GM12878 (cell line): ENCODE measurements around the gene CCDC197. TPM values are rescaled to one million over a fixed set of nuclear protein-coding genes. Genes with fewer than 3 reads are reported as not detected.

Experiments
- ATAC-seq: fragments of 200-7000 bp; cut with Tn5 transposase; 3 replicates; pipeline ENCODE4 v1.9.1; 2020; ENCODE audit warnings: mild to moderate bottlenecking, moderate library complexity
- BruUV-seq: library from RNA; stranded (reverse); fragments of 400-500 nt; replicated peaks from 2 replicates; lab custom pipeline; 2021; lab: Mats Ljungman, UMichigan
- CTCF ChIA-PET: fragments of 300-600 bp; sonication (Branson Sonifier 250); formaldehyde crosslinking; extraction: SDS; loops from one replicate; lab custom pipeline; 2021; ENCODE audit warnings: inconsistent platforms; lab: Yijun Ruan, JAX
- POLR2A ChIA-PET: fragments of 350-600 bp; formaldehyde crosslinking; extraction: SDS; loops from one replicate; lab custom pipeline; 2021; ENCODE audit warnings: inconsistent platforms; lab: Charles Lee
- RAD21 ChIA-PET: fragments of 300-600 bp; sonication (Branson Sonifier 250); formaldehyde crosslinking; loops from one replicate; lab custom pipeline; 2023; ENCODE audit warnings: antibody characterized with exemption; ENCODE audit not compliant: unreplicated experiment; lab: Charles Lee
- SMC1A ChIA-PET: fragments of 300-600 bp; sonication (Branson Sonifier 250); formaldehyde crosslinking; loops from one replicate; lab custom pipeline; 2023; ENCODE audit not compliant: unreplicated experiment, uncharacterized antibody; lab: Charles Lee
- DNase-seq: peaks from one replicate; pipeline ENCODE4 v3.0.0-alpha.2; 2011; ENCODE audit warnings: low read depth, low spot score
- FAIRE-seq: peaks from 3 replicates; lab custom pipeline; 2011; peaks lifted over from hg19 to GRCh38; lab: Jason Lieb, UNC
- H2AFZ ChIP-seq: 2 replicates; pipeline ENCODE4 v1.6.0; 2011; ENCODE audit warnings: low read depth, low read length, control low read depth; ENCODE audit not compliant: control insufficient read depth
- H3K27ac ChIP-seq: 2 replicates; pipeline ENCODE4 v1.5.1; 2011; ENCODE audit warnings: control low read depth; ENCODE audit not compliant: control insufficient read depth, insufficient read depth
- H3K27me3 ChIP-seq, 2 experiments: replicated peaks in 1 of 2; 2 replicates each; pipeline versions ENCODE4 v1.6.0 to v1.6.1; 2011; ENCODE audit warnings: low read length in 1 of 2; ENCODE audit not compliant: control insufficient read depth in 2 of 2, insufficient read depth in 2 of 2
- H3K36me3 ChIP-seq, 2 experiments: 2 replicates each; pipeline ENCODE4 v1.5.1; 2011; ENCODE audit warnings: low read length in 1 of 2; ENCODE audit not compliant: control insufficient read depth in 2 of 2, insufficient read depth in 2 of 2
- H3K4me1 ChIP-seq: 2 replicates; pipeline ENCODE4 v1.6.1; 2011; ENCODE audit warnings: mild to moderate bottlenecking, low read length, moderate library complexity, mixed read lengths; ENCODE audit not compliant: control insufficient read depth, insufficient read depth
- H3K4me2 ChIP-seq: 2 replicates; pipeline ENCODE4 v1.6.0; 2011; ENCODE audit warnings: control low read depth; ENCODE audit not compliant: control insufficient read depth, insufficient read depth
- H3K4me3 ChIP-seq: fragments of 200-600 bp; sonication (generic); 2 replicates; pipeline ENCODE4 v1.5.1; 2016
- H3K79me2 ChIP-seq: 2 replicates; pipeline ENCODE4 v1.6.0; 2011; ENCODE audit warnings: low read length; ENCODE audit not compliant: control insufficient read depth, insufficient read depth
- H3K9ac ChIP-seq: 2 replicates; pipeline ENCODE4 v1.8.0; 2011; ENCODE audit warnings: low read length, control low read depth, mixed read lengths; ENCODE audit not compliant: control insufficient read depth, insufficient read depth
- H3K9me3 ChIP-seq: replicated peaks from 3 replicates; pipeline ENCODE4 v1.5.1; 2011; ENCODE audit warnings: mild to moderate bottlenecking, low read length; ENCODE audit not compliant: control insufficient read depth, insufficient read depth
- H4K20me1 ChIP-seq: 2 replicates; pipeline ENCODE4 v1.6.0; 2011; ENCODE audit not compliant: control insufficient read depth, insufficient read depth
- IKZF1 ChIP-seq: fragments of 450-650 bp; conservative IDR thresholded peaks from 2 replicates; pipeline ENCODE4 v1.6.1; 2017; ENCODE audit warnings: antibody characterized with exemption, mild to moderate bottlenecking
- PAX5 ChIP-seq: IDR thresholded peaks from 2 replicates; pipeline ENCODE4 v1.6.1; 2011; ENCODE audit warnings: low read depth, low read length, borderline replicate concordance
- POLR2AphosphoS2 ChIP-seq: IDR thresholded peaks from 2 replicates; pipeline ENCODE4 v1.6.1; 2011; ENCODE audit warnings: low read depth, mild to moderate bottlenecking, low read length, improper control_type of control experiment, moderate library complexity
- ZNF384 ChIP-seq: IDR thresholded peaks from 2 replicates; pipeline ENCODE4 v1.6.1; 2012; ENCODE audit warnings: low read depth, mild to moderate bottlenecking, low read length, improper control_type of control experiment, borderline replicate concordance
- ZNF622 ChIP-seq: fragments of 450-650 bp; IDR thresholded peaks from 2 replicates; pipeline ENCODE4 v1.6.1; 2017; ENCODE audit warnings: mild to moderate bottlenecking, inconsistent platforms
- WGBS: methylation state at CpG from one replicate; pipeline ENCODE4 v1.1.6; 2016; ENCODE audit warnings: low lambda C conversion rate; ENCODE audit not compliant: insufficient replicate concordance, insufficient coverage; ENCODE audit errors: missing lambda C conversion rate; 5-methylcytosine and 5-hydroxymethylcytosine counted together
- in situ Hi-C: fragments of 300-500 bp; cut with MboI; formaldehyde crosslinking; loops from 9 replicates; pipeline ENCODE4 v1.14.3; 2018; ENCODE audit warnings: mixed read lengths
- intact Hi-C: fragments of 100-400 bp; cut with micrococcal nuclease; formaldehyde crosslinking; loops from one replicate; pipeline ENCODE4 v1.14.2; 2022; ENCODE audit not compliant: unreplicated experiment
- polyA plus RNA-seq, 11 experiments: library from polyadenylated mRNA; depleted of rRNA in 4 of 11; unstranded in 6 of 11; stranded (reverse) in 5 of 11; fragments of >200 nt; fragmentation: Nextera tagmentation in 4 of 11; fragmentation: Illumina TruSeq in 1 of 11; extraction: Ambion mirVana in 4 of 11; extraction: Trizol in 1 of 11; gene quantifications; 1 replicate in 1 of 11; 2 replicates in 10 of 11; pipeline versions ENCODE4 v1.2.1 to v1.2.3, GENCODE V29; 2011 to 2016; ENCODE audit warnings: inconsistent platforms in 2 of 11, missing spikeins in 2 of 11, low read depth in 1 of 11
- total RNA-seq, 4 experiments: library from RNA; depleted of rRNA in 3 of 4; stranded (reverse); fragments of >200 nt in 3 of 4; fragmentation: Illumina TruSeq in 1 of 4; extraction: Trizol in 1 of 4; gene quantifications; 2 replicates each; pipeline versions ENCODE4 v1.2.1 to v1.2.3, GENCODE V29; 2013 to 2021
- TF ChIP-seq, protein P1 (sequence below): IDR thresholded peaks from 2 replicates; pipeline ENCODE4 v1.6.1; 2012; ENCODE audit warnings: mild to moderate bottlenecking, low read depth, low read length
- TF ChIP-seq, protein P2 (sequence below): fragments of 150-350 bp; IDR thresholded peaks from 2 replicates; pipeline ENCODE4 v1.6.1; 2016; ENCODE audit warnings: low read depth, low read length

CCDC197 gene
- total and polyA plus RNA-seq, 10 of the 15 experiments (the other 5 are each of a cell fraction or from before 2014, with no cell fraction given), result 0.12 TPM; not detected in 9

DNA sequence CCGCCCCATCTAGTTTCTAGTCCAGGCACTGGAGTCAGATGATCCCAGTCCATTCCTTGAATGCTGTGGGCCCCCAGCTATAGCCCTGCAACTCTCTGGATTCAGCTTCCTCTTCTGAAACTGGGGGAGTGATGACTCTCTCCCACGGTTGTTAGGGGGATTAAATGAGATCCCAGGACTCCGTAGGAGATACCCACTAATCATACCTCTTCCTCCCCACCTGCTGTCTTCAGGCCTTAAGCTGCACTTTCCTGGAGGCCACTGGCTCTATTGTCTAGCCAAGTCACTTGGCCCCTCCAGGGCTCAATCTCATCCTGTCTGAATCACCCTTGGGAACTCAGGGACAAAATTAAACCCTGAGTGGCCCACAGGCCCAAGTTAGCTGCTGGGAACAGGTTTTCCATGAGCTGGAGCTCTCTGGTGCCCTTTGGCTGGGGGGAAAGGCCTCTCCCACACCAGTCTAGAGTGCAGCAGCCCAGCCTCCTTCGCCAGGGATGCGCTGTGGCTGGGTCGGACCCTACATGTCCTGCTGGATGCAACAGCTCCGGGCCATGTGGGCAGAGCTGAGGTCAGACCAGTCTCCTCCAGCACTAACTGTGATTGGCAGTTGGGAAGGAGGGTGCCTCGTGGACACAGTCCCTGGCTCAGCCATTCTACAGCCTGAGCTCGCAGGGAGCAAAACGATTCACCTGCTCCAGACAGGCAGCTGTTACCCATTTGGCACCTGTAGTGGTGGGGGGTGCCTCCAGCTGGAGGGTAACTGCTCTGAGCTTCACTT is 14.7 kb upstream of the CCDC197 start:
- H2AFZ ChIP-seq, result no peak overlapping the region
- ChIA-PET CTCF (interaction anchor here (0.9 to 20.8 kb wide), 12 partner anchors 9 to 775 kb away, joined by 3 to 399 read pairs (median 4); partner anchors contain the start of genes CCDC197 and UBR7), SMC1A (interaction anchor here (1.2 to 20.2 kb wide), 9 partner anchors 9 to 42 kb away, joined by 4 to 409 read pairs (median 16); partner anchors contain the start of gene CCDC197), POLR2A (interaction anchor here (0.6 to 2.7 kb wide), 13 partner anchors 9 to 925 kb away, joined by 3 to 12 read pairs (median 4); partner anchors contain the start of gene CCDC197), RAD21 (interaction anchor here (1.8 to 16.9 kb wide), 7 partner anchors 9 to 43 kb away, joined by 6 to 324 read pairs (median 20); no protein-coding TSS in a partner anchor)
- WGBS, result 61% methylated on average over 10 of the region's 10 CpGs
- FAIRE-seq (no peak), ATAC-seq (no peak), DNase-seq (no peak)
- H3K4me3 ChIP-seq, result no peak overlapping the region
- BruUV-seq, result no TSS peak
- no peak overlapping the region for H3K9ac ChIP-seq
- no peaks in the 10 kb centered on the region for H3K79me2 ChIP-seq
- H3K4me2 ChIP-seq, result no peak overlapping the region
- intact Hi-C loops (no loop called here), in situ Hi-C loops (no loop called here)
- no peak for TF ChIP-seq ZNF384
- no peak for TF ChIP-seq IKZF1
- TF ChIP-seq, protein P1, sequence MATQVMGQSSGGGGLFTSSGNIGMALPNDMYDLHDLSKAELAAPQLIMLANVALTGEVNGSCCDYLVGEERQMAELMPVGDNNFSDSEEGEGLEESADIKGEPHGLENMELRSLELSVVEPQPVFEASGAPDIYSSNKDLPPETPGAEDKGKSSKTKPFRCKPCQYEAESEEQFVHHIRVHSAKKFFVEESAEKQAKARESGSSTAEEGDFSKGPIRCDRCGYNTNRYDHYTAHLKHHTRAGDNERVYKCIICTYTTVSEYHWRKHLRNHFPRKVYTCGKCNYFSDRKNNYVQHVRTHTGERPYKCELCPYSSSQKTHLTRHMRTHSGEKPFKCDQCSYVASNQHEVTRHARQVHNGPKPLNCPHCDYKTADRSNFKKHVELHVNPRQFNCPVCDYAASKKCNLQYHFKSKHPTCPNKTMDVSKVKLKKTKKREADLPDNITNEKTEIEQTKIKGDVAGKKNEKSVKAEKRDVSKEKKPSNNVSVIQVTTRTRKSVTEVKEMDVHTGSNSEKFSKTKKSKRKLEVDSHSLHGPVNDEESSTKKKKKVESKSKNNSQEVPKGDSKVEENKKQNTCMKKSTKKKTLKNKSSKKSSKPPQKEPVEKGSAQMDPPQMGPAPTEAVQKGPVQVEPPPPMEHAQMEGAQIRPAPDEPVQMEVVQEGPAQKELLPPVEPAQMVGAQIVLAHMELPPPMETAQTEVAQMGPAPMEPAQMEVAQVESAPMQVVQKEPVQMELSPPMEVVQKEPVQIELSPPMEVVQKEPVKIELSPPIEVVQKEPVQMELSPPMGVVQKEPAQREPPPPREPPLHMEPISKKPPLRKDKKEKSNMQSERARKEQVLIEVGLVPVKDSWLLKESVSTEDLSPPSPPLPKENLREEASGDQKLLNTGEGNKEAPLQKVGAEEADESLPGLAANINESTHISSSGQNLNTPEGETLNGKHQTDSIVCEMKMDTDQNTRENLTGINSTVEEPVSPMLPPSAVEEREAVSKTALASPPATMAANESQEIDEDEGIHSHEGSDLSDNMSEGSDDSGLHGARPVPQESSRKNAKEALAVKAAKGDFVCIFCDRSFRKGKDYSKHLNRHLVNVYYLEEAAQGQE, result no peak
- TF ChIP-seq, protein P2, sequence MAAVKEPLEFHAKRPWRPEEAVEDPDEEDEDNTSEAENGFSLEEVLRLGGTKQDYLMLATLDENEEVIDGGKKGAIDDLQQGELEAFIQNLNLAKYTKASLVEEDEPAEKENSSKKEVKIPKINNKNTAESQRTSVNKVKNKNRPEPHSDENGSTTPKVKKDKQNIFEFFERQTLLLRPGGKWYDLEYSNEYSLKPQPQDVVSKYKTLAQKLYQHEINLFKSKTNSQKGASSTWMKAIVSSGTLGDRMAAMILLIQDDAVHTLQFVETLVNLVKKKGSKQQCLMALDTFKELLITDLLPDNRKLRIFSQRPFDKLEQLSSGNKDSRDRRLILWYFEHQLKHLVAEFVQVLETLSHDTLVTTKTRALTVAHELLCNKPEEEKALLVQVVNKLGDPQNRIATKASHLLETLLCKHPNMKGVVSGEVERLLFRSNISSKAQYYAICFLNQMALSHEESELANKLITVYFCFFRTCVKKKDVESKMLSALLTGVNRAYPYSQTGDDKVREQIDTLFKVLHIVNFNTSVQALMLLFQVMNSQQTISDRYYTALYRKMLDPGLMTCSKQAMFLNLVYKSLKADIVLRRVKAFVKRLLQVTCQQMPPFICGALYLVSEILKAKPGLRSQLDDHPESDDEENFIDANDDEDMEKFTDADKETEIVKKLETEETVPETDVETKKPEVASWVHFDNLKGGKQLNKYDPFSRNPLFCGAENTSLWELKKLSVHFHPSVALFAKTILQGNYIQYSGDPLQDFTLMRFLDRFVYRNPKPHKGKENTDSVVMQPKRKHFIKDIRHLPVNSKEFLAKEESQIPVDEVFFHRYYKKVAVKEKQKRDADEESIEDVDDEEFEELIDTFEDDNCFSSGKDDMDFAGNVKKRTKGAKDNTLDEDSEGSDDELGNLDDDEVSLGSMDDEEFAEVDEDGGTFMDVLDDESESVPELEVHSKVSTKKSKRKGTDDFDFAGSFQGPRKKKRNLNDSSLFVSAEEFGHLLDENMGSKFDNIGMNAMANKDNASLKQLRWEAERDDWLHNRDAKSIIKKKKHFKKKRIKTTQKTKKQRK, result no peak
- TF ChIP-seq PAX5, result no peak
- no peak for TF ChIP-seq ZNF622
- no peak for TF ChIP-seq POLR2AphosphoS2
- no peak overlapping the region for H3K27ac ChIP-seq
- H3K36me3 ChIP-seq, result no peaks in the 10 kb centered on the region; a peak in 1 of 4 replicates
- H4K20me1 ChIP-seq, result no peaks in the 10 kb centered on the region
- no peaks in the 10 kb centered on the region; the same call in 2 of the 3 replicates for H3K9me3 ChIP-seq
- peaks cover 31% of the 10 kb centered on the region for H3K4me1 ChIP-seq
- no peaks in the 10 kb centered on the region for H3K27me3 ChIP-seq
